HG03108 (cell line): ENCODE results near the gene CHTF18.
"Not testable (repeated sequence)": the region's sequence is repeated elsewhere in the genome, so short reads cannot be mapped to it uniquely, and the experiment has no call there.

Experiments
- ATAC-seq: cut with Tn5 transposase; IDR thresholded peaks from one replicate; pipeline ENCODE4 v1.9.1; 2021; ENCODE audit warnings: moderate library complexity; ENCODE audit not compliant: unreplicated experiment

CHTF18 gene

DNA sequence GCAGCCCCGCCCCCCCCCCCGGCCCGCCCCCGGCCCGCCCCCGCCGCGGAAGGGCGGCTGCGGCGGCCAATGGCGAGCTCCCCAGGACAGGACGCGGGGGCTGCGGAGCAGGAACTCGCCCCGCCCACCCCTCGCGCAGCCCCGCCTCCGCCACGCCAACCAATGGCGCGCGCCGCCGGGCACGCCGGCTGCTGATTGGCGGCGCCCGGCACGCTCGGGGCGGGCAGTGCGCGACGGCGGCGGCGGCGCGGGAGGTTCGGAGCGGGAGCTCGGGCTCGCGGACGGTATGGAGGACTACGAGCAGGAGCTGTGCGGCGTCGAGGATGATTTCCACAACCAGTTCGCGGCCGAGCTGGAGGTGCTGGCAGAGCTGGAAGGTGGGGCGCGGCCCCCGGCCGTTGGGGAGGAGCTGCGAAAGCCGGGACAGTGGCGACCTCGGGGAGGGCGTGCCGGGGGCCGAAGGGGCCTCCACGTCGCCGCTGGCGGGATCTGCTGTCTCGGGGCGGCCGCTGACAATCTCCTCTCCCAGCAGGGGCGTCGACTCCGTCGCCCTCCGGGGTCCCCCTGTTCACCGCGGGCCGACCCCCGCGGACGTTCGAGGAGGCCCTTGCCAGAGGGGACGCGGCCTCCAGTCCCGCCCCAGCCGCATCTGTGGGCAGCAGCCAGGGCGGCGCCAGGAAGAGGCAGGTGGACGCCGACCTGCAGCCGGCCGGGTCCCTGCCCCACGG is at the start of gene CHTF18:
Gene CHTF18, plus strand, starts transcription at position 222 of the 728 bp plus-strand sequence. Its CDS starts 65 bp downstream, at position 287.
- ATAC-seq, result peak; percentile 70

DNA sequence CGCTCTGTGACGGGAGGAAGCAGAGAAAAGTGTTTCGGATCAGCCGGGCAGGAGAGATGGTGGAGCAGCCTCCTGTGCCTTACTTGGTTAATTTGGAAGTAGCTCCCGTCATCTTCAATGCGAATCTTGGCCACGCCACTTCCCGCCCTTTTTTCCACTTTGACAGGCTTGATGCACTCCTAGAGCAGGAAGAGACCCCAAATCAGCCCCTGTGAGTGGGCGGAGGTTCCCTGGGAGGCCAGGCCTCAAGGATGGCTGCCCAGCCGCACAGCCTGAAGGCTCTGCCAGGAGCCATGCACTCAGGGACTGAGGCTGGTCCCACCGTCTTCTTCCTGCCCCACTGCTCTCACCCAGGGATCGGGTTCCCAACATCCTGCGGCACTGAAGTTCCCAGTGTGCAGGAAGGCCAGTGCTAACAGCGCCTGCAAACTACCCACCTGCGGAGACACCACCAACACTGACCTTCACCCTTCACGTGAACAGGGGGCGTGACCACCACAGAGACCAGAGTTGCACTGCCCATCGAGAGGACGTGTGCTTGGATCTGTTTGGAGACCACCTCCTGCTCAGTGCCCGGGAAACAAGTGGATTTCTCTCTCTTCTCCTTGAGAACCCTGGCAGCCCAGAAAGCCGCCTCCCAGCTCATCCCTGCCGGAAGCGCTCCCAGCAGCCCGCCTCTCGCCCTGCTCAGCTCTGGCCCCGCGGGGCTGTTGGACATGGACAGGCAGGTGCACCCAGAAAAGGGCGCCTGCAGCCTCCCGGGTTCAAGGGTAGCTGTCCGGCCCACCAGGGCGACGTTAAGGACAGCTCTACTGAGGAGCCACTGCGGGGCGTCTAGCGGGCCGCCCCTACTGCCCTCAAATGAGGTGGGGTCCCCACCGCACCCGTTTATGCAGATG is 48.6 kb upstream of the CHTF18 start:
- ATAC-seq, result no peak

DNA sequence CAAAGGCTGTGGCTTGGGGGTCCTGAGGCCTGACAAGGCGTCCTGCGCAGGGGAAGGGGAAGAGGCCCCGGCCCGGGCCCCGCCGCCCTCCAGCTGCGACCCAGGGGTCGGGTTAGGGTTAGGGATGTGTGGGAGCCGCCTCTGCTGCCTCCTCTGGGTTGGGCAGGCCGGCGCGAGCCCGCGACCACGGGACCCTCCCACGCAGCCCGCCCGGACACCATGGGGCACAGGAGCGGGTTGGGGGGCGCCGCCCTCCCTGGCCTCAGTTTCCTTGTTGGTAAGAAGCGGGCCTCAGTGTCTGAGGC is 48.0 kb upstream of the CHTF18 start:
- ATAC-seq, result no peak

DNA sequence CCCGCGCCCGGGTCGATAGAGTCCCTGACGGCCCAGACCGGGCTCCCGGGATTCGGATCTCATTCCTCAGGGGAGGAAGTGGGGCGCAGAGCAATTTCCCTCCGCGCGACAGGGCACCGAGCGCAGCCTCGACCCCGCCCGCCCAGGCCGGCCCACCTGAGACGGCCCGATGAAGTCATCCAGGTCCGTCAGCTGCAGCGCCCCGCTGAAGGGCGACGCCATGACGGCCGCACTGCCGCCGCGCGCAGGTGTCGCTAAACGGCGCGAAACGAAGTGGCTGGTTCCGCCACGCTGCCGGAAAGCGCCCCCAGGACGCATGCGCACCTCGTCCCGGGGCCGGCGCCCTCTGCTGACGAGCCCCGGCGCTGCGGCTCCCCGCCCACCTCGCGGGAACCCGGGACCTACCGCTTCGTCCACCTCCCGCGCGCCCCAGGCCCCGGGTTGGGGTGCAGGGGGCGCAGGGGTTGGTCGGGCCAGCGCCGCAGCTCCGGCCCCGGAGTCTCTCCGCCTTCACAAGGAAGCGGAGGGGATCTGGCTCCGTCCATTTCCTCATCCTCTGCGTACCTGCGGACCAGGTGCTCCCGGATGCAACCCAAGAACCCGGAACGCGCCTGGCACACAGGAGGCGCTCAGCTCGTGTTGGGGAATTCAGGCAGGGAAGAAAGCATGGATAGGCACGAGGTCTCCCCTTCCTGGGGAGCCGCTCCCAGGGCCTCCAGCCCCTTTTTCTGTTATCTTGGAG is 47.5 kb upstream of the CHTF18 start, which contains the start of gene CIAO3:
Gene CIAO3, minus strand, starts transcription at position 234 of the 742 bp plus-strand sequence. Its CDS starts 12 bp downstream, at position 222.
- ATAC-seq, result peak; percentile 69

DNA sequence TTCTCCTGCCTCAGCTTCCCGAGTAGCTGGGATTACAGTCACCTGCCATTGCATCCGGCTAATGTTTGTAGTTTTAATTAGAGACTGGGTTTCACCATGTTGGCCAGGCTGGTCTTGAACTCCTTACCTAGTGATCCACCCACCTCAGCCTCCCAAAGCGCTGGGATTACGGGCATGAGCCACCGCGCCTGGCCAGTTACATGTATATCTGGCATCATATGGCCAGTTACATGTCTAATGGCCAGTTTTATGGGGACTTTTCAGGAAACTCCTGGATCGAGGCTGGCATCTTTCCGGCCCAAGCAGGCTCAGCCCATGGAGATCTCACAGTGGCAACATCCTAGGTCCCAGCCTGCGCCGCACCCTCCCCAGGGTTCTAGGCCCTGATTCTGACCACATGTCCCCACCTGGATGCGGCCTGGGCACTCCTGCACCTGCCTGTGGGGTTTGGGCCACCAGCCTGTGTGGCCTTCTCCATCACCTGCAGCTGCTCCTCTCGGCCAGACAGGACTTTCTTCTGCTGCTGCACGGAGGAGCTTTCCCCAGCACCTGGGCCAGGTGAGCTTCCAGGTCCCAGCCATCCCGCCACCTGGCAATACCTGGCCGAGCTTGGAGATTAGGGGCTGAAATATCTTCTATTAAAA is 46.3 kb upstream of the CHTF18 start:
- no peak for ATAC-seq

DNA sequence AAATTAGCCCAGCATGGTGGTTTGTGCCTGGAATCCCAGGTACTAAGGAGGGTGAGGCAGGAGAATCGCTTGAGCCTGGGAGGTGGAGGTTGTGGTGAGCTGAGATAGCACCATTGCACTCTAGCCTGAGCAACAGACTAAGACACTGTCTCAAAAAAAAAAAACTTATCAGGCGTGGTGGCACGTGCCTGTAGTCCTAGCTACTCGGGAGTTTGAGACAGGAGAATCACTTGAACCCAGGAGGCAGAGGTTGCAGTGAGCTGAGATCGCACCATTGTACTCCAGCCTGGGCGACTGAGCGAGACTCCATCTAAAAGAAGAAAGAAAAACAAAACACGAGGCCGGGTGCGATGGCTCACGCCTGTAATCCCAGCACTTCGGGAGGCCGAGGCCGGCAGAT is 45.5 kb upstream of the CHTF18 start:
- ATAC-seq, result not testable (repeated sequence)

DNA sequence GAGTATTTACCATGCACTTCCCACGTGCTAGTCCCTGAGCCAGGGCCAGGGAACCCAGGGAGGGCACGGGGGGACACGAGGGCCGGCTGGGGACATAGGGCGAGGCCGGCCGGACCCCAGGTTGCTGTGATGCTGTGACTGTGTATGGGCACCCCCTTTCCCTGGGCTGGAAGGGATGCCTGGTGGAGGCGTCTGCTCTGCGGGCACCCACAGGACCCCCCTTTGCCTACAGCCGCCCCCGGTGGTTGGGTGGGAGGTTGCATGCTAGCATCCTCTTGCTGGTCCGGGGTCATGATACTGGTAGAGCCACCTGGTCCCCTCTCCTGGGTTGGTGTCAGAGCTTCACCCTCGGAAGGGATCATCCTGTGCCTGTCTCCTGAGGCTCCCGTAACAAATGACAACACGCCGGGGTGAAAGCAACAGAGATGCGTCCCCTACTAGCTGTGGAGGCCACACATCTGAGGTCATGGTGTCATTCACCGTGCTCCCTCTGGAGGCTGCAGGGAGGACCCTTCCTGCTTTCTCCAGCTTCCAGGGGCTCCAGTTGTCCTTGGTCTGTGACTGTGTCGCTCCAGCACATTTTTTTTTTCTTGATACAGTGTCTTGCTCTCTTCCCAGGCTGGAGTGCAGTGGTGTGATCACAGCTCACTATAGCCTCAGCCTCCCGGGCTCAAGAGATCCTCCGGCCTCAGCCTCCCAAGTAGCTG is 44.5 kb upstream of the CHTF18 start:
- no peak for ATAC-seq

DNA sequence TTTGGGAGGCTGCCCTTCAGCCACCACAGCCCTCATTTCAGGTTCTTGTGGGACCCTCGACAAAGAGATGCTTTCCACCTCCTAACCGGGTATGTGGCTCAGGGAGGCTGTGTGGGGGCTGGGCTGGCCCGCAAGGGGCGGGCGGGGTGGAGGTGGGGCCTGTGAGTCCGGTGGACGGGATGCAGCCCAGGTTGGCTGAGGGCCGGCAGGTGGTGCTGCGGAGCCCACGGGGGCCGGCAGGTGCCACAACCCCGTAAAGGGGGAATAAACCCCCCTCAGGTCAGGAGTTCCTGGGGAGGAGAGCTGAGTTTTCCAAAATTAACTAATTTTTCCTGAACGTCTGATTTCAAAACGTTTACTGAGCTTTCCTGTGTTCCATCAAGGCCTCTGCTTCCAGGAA is 42.7 kb upstream of the CHTF18 start:
- ATAC-seq, result no peak

DNA sequence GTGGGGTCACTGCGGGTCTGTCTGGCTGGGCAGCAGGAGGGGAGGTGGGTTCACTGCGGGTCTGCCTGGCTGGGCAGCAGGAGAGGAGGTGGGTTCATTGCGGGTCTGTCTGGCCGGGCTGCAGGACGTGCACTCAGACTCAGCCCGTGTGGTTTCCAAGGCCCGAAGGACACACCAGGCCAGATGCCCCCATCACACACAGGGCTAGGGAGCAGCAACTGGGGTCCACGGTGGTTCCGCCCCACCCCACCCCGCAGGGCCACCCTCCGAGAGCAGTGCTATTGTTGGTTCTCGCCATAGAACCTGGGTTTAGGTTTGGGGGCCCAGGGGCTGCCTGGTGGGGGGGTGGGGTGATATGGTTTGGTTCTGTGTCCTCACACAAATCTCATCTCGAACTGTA is 41.8 kb upstream of the CHTF18 start:
- ATAC-seq, result no peak

DNA sequence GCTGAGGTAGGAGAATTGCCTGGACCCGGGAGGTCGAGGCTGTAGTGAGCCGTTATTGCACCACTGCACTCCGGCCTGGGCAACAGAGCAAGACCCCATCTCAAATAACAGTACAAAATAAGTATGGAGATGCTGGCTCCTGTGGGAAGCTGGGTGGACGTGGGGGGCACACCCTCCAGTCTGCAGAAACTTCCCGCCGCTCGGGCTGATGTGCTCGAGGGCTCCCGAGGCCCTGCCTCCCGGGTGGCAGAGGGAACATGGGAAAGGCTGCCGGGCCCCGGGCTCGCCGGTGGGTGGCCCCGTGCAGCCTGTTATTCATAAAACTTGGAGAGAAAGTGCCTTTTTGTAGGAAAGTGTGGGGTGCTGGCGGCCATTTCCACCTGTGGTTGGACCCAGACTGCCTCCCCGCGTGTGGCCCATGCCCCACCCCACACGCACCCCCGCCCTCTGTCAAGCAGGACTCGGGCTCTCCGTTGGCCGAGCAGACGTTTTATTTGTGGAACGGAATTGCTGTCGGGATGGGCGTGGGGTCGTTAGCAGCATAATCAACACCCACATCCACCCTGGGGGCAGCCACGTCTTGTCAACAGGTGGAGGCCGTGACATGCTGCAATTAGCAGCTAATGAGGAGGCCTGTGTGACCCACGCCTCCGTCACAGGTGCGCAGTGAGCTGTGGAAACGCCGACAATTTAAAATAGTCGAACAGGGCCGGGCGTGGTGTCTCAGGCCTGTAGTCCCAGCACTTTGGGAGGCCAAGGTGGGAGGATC is 40.3 kb upstream of the CHTF18 start:
- ATAC-seq, result no peak

DNA sequence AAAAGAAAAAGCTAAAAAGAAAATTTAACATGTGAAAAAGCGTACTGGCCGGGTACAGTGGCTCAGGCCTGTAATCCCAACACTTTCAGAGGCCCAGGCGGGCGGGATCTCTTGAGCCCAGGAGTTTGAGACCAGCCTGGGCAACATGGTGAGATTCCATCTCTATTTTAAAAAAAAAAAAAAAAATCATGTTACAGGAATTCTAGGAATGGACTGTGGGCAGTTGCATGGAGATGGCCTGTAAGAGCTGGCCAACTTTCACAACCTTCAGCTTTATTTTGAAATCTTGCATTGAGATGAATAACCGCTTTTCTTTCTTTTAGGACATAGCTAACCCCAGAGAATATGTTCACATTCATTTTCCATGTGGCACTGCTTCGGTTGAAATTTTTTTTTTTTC is 39.4 kb upstream of the CHTF18 start:
- ATAC-seq, result no peak

DNA sequence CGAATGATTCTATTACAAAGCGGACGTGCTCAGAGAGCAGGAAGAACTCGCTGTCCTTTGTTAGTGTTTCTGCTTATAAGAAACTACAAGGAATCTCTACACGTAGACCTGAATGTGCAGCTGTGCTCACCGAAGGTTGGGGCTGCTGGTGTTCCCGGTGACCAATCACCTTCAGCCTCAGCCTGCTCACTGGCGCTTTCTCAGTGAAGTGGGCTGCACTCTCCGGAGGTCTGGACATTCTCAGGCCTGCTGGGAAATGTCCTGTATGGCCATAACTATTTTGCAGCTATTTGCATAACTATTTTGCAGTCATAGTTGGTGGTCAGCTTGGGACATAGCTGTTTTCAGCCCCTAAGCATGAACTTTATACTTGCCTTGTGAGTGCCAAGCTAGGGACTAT is 37.9 kb upstream of the CHTF18 start:
- no peak for ATAC-seq

DNA sequence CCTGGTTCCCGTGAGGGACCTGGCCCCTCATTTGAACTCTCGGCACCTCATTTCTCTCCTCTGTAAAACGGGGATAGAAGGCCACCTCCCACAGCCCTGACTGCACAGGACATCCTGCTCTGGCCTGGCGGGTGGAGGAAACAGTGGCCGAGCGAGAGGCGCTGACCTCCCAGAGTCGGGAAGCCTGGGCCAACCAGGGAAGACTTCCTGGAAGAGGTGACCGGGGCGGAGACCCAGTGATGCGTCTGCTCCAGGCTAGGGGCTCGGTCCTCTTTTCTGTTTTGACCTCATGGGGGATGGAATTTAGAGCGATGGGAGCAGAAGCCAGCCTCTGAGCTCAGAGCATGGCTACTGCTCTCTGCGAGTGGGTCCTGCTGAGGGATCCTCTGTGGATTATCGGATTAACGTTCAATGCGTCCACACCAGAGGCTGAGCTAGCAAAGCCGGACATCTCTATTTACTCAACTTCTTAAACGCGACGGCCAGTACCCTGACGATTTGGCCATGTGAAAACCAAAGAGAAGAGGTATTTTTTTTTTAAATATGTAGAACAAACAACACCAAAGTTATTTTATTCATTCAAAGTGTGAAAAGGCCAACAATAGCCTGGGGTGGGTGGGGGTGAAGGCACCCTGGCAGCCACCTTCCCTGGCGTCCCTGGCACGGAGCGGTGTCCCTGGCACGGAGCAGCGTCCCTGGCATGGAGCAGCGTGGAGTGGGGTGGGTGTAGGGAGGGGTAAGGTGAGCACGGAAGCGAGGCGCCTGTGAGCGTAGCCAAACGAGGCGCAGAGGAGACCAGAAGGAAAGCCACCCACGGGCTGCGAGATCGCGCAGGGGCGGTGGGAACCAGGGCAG is 37.0 kb upstream of the CHTF18 start:
- no peak for ATAC-seq

DNA sequence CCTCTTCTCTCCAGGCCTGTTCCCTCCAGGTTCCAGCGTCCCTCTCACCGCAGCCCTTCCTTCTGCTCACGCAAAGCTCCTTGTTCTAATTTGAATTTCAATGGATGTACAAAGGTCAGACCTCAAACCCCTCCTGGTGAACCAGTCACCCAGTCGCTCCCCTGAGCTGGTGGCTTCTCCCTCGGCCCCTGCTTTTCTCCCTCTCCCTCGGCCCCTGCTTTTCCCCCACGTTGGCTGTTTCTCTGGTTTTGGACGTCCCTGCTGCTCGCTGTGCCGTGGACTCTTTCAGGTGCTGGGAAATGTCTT is 36.5 kb upstream of the CHTF18 start:
- no peak for ATAC-seq

DNA sequence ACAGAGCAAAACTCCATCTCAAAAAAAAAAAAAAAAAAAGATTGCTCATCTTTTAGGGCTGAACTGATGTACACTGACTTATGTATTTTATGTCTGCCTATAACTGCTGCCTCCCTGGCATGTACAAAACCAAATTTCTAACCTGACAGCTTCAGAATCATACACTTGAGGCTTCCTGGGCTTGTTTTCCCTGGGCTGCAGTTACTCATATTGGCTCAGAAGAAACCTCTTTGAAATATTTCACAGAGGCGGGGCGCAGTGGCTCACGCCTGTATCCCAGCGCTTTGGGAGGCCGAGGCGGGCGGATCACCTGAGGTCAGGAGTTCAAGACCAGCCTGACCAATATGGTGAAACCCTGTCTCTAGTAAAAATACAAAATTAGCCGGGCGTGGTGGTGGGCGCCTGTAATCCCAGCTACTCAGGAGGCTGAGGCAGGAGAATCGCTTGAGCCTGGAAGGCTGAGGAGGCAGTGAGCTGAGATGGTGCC is 34.3 kb upstream of the CHTF18 start:
- not testable (repeated sequence) for ATAC-seq

DNA sequence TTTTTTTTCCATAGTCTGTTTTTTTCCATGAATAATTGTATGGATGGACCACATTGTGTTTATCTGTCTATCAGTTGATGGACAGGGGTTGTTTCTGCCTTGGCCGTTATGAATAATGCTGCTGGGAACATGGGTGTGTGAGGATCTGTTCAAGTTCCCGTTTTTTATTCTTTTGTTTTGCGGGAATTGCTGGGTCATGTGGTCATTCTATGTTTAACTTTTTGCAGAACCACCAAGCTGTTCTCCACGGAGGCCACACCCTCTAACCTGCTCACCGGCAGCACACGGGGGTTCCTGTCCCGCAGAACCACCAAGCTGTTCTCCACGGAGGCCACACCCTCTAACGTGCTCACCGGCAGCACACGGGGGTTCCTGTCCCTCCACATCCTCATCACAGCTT is 33.8 kb upstream of the CHTF18 start:
- no peak for ATAC-seq

DNA sequence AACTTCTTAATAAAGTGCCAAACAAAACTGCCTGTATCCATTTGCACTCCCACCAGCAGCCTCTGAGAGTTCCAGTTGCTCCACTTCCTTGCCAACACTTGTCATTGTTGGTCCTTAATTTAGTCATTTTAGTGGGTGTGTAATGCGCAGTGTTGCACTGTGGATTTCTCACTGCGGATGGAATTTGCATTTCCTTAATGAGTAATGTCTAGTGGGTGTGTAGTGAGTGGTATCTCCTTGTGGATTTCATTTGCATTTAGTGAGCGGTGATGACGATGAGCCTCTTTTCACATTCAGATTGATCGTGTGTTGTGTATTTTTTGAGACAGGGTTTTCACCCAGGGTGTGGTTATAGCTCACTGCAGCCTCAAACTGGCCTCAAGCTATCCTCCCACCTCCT is 32.0 kb upstream of the CHTF18 start:
- ATAC-seq, result no peak

DNA sequence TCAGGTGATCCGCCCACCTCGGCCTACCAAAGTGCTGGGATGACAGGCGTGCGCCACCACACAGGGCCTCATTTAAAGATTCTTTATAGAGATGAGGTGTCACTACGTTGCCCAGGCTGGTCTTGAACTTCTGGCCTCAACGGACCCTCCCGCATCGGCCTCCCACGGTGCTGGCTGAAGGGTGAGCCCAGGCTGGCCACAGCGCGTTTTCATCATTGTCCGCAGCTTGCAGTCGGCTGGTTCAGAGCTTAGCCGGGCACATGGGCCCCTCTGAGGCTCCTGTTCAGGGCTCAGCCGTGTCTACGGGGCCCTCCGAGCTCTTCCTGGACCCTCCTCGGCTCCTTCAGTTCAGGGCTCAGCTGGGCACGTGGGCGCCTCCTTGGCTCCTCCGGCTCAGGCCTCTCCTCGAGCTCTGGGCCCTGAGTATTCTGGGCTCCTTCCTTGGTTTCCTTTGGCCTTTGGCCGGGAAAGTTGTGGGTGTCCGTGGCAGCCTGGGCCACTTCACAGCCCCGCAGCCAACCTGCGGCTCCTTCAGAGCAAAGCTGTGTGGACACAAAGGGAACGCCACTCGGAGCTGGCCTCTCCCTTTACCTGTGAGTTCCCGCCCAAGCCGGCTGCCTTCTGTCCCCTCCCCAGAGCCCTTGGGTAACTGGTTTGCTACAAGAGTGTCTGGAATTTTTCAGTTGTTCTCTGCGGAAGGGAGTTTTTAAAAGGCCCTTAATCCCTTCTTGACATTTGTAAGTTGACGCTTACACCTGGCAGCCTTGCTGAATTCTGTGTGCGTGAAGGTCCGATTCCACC is 29.1 kb upstream of the CHTF18 start:
- no peak for ATAC-seq
